Testis (tissue), 3 donors: ENCODE results near the gene YLPM1. TPM values are rescaled to one million over a fixed set of nuclear protein-coding genes. Genes with fewer than 3 reads are reported as not detected.
A peak's percentile ranks its signal among the peaks of the same experiment; 100 is the strongest.

Experiments
- DNase-seq: peaks from one replicate; pipeline ENCODE4 v3.0.0-alpha.2; 2019
- H3K27ac ChIP-seq, 2 donors: fragments of 200-600 bp; sonication (generic); one replicate each; pipeline ENCODE4 v1.5.1; 2019
- H3K27me3 ChIP-seq: fragments of 200-600 bp; sonication (generic); one replicate; pipeline ENCODE4 v1.5.1; 2019
- H3K36me3 ChIP-seq: fragments of 200-600 bp; sonication (generic); one replicate; pipeline ENCODE4 v1.5.1; 2017; ENCODE audit warnings: low read depth; ENCODE audit errors: missing control alignments
- H3K4me1 ChIP-seq: fragments of 200-600 bp; sonication (generic); one replicate; pipeline ENCODE4 v1.5.1; 2019
- H3K4me3 ChIP-seq, 2 donors: fragments of 200-600 bp; sonication (generic); one replicate each; pipeline ENCODE4 v1.5.1; 2017 to 2019
- H3K9me3 ChIP-seq: fragments of 200-600 bp; sonication (generic); one replicate; pipeline ENCODE4 v1.5.1; 2017
- POLR2A ChIP-seq: fragments of 450-650 bp; IDR thresholded peaks from one replicate; pipeline ENCODE4 v1.6.1; 2017; ENCODE audit warnings: antibody characterized with exemption, mild to moderate bottlenecking, moderate library complexity
- WGBS, 2 donors: methylation state at CpG; one replicate each; pipeline ENCODE4 v1.1.5; 2018; 5-methylcytosine and 5-hydroxymethylcytosine counted together
- intact Hi-C: fragments of 100-400 bp; cut with DNase I; formaldehyde crosslinking; loops from one replicate; pipeline ENCODE4 v1.15.1; 2023; ENCODE audit warnings: low total_unique reads
- polyA plus RNA-seq: library from polyadenylated mRNA; stranded (reverse); fragments of 350-450 nt; fragmentation: Illumina TruSeq; extraction: RNeasy Lipid Tissue Mini Kit (QIAGEN cat#74804); gene quantifications from one replicate; pipeline ENCODE4 v1.2.3, GENCODE V29; 2014; ENCODE audit warnings: low read depth, low replicate concordance; ENCODE audit not compliant: insufficient read depth
- total RNA-seq, 2 donors: library from RNA; depleted of rRNA; stranded (reverse); fragments of >200 nt; gene quantifications; one replicate each; pipeline ENCODE4 v1.2.3, GENCODE V29; 2016
- TF ChIP-seq, protein P1 (sequence below), 3 experiments: fragments of 450-650 bp in 2 of 3; fragments of 200-600 bp in 1 of 3; sonication (generic) in 1 of 3; IDR thresholded peaks; one replicate each; pipeline ENCODE4 v1.5.1; 2016 to 2019; ENCODE audit warnings: antibody characterized with exemption in 3 of 3, mild to moderate bottlenecking in 2 of 3, moderate library complexity in 1 of 3

Gene YLPM1
- total and polyA plus RNA-seq, 3 donors from 2014 or later: 83.2 to 124 (median 99.9) TPM

DNA sequence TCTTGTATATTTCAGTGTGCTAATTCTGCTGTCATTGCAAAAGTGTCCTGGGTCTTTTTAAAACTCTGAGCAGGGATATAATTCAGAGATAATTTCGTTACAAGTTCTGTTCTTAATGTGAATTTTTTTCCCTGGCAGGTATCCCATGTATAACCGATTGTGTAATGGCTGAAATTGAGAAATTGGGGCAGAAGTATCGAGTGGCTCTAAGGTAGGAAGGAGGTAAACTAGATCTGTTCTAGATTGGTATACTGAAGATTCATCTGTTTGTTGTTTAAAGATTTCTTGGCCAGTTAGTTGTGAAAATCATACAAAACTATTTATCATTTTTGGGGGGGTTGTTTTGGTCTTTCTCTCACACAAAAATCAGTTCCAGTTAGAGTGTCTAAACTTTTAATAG, 40.0 kb upstream of the YLPM1 start:
- intact Hi-C loops: no loop called here
- H3K27ac ChIP-seq: no peak overlapping the region
- no peak overlapping the region for H3K4me3 ChIP-seq
- 85 to 93% methylated on average over 3 of the region's 3 CpGs for WGBS, 2 donors
- H3K9me3 ChIP-seq: no peaks in the 10 kb centered on the region
- no peak for DNase-seq
- no peaks in the 10 kb centered on the region for H3K27me3 ChIP-seq
- TF ChIP-seq, protein P1, sequence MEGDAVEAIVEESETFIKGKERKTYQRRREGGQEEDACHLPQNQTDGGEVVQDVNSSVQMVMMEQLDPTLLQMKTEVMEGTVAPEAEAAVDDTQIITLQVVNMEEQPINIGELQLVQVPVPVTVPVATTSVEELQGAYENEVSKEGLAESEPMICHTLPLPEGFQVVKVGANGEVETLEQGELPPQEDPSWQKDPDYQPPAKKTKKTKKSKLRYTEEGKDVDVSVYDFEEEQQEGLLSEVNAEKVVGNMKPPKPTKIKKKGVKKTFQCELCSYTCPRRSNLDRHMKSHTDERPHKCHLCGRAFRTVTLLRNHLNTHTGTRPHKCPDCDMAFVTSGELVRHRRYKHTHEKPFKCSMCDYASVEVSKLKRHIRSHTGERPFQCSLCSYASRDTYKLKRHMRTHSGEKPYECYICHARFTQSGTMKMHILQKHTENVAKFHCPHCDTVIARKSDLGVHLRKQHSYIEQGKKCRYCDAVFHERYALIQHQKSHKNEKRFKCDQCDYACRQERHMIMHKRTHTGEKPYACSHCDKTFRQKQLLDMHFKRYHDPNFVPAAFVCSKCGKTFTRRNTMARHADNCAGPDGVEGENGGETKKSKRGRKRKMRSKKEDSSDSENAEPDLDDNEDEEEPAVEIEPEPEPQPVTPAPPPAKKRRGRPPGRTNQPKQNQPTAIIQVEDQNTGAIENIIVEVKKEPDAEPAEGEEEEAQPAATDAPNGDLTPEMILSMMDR (IDR thresholded peaks at IDR 0.05): no peak
- no peak for TF ChIP-seq POLR2A
- H3K4me1 ChIP-seq: no peaks in the 10 kb centered on the region
- no peaks in the 10 kb centered on the region for H3K36me3 ChIP-seq

DNA sequence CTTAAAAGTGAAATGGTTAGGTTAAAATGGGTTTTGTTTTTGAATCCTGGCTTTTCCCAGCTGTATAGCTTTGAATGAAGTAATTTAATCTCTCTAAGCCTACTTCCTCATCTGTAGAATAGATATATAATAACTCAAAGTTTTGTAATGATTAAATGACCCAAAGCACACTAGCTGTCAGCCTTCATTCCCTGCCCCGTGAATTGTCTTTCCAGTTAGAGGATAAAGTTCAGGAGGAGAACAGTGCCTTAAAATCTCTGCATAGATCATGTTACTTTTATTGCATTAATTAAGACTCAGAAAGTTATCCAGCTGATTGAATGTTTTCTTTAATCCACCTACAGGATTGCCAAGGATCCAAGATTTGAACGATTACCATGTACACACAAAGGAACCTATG, 30.7 kb upstream of the YLPM1 start:
- no peak for DNase-seq
- Histone ChIP-seq H3K27ac (no peak overlapping the region), H3K36me3 (no peaks in the 10 kb centered on the region), H3K4me1 (no peaks in the 10 kb centered on the region), H3K4me3 (no peak overlapping the region), H3K9me3 (no peaks in the 10 kb centered on the region), H3K27me3 (no peaks in the 10 kb centered on the region)
- intact Hi-C loops: no loop called here
- no peak for TF ChIP-seq POLR2A
- TF ChIP-seq, protein P1 (IDR thresholded peaks at IDR 0.05): no peak
- 83 to 85% methylated on average over 2 of the region's 2 CpGs for WGBS, 2 donors

DNA sequence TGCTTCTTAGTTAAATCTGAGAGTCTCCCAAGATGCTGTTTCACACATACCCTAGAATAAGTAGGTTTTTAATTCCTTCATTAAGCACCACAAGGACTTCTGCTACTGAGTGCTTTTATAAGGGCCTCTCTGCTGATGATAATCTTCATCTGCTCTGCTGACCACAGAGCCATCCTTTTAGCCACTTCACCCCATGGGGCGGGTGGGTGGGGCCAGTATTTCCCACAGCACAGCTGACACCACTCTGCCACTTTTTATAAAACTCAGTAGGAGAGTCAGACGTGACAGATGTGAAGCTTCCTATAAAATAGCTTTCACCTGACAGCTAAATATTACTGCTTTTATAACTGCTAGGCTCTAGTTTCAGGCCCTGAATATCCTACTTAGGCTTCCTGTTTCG, 29.9 kb upstream of the YLPM1 start:
- no peaks in the 10 kb centered on the region for H3K36me3 ChIP-seq
- no peak for DNase-seq
- H3K27ac ChIP-seq: peak overlapping the region in 1 of 2 donors; percentile 56
- H3K27me3 ChIP-seq: no peaks in the 10 kb centered on the region
- H3K4me3 ChIP-seq: no peak overlapping the region
- H3K9me3 ChIP-seq: no peaks in the 10 kb centered on the region
- no peak for TF ChIP-seq POLR2A
- TF ChIP-seq, protein P1 (IDR thresholded peaks at IDR 0.05): no peak
- H3K4me1 ChIP-seq: no peaks in the 10 kb centered on the region
- intact Hi-C loops: no loop called here
- 82 to 92% methylated on average over 3 of the region's 3 CpGs for WGBS, 2 donors

DNA sequence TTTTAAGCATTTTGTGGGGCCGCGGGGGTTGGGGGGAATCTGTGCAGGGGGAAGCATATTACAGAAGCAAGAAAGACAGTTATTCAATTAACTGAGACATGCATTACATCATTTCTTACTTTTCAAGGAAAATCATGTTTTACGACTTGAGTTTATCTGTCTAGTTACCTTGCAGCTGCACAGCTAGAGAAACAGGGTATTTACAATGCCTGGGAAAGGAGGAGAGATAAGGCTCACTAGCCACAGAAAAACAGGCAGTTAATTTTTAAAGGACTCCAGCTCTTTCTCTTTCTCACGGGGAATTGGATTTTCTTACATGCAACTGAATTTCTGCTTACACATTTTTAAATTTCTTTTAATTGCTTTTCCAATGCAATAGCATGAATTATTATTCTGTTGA, 28.0 kb upstream of the YLPM1 start:
- Histone ChIP-seq H3K9me3 (no peaks in the 10 kb centered on the region), H3K4me3 (no peak overlapping the region), H3K27ac (no peak overlapping the region), H3K4me1 (no peaks in the 10 kb centered on the region), H3K36me3 (no peaks in the 10 kb centered on the region), H3K27me3 (no peaks in the 10 kb centered on the region)
- WGBS, 2 donors: 55 to 77% methylated on average over 4 of the region's 4 CpGs
- no peak for TF ChIP-seq POLR2A
- TF ChIP-seq, protein P1 (IDR thresholded peaks at IDR 0.05): no peak
- intact Hi-C loops: no loop called here
- DNase-seq: no peak

DNA sequence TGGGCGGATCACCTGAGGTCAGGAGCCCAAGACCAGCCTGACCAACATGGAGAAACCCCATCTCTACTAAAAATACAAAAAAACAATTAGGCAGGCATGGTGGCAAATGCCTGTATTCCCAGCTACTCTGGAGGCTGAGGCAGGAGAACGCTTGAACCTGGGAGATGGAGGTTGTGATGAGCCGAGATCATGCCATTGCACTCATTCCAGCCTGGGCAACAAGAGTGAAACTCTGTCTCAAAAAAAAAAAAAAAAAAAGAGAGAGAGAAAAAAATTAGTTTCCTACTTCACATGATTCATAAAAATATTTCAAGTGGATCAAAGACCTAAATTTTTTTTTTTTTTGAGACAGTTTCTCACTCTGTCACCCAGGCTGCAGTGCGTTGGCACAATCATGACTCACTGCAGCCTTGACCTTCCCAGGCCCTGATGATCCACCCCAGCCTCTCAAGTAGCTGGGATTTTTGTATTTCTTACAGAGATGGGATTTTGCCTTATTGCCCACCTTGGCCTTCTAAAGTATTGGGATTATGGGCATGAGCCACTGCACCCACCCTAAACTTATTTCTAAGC, 25.3 kb upstream of the YLPM1 start:
- intact Hi-C loops: no loop called here
- no peaks in the 10 kb centered on the region for H3K4me1 ChIP-seq
- 85 to 90% methylated on average over 4 of the region's 4 CpGs for WGBS, 2 donors
- no peak overlapping the region for H3K27ac ChIP-seq
- no peak for TF ChIP-seq POLR2A
- TF ChIP-seq, protein P1 (IDR thresholded peaks at IDR 0.05): no peak
- no peaks in the 10 kb centered on the region for H3K27me3 ChIP-seq
- no peak overlapping the region for H3K4me3 ChIP-seq
- H3K9me3 ChIP-seq: no peaks in the 10 kb centered on the region
- DNase-seq: no peak
- H3K36me3 ChIP-seq: no peaks in the 10 kb centered on the region
